Measurements from ENCODE around the gene TDRD9. TPM values are rescaled to one million over a fixed set of nuclear protein-coding genes. Genes with fewer than 3 reads are reported as not detected.

Gene TDRD9
- polyA plus RNA-seq, 1 donor from 2014 or later: 15.9 TPM

- no peak overlapping the region for H3K27ac ChIP-seq (ENCODE audit: low read length)
- H3K9me3 ChIP-seq (ENCODE audit: low read length): no peaks in the 10 kb centered on the region
- TF ChIP-seq REST (IDR thresholded peaks at IDR 0.05; ENCODE audit: borderline replicate concordance) (no peak), EZH2 (IDR thresholded peaks at IDR 0.05; ENCODE audit: borderline replicate concordance, insufficient read depth, low read length, poor library complexity, severe bottlenecking) (no peak), POLR2AphosphoS5 (IDR thresholded peaks at IDR 0.05) (no peak), CTCF (IDR thresholded peaks at IDR 0.05; ENCODE audit: poor library complexity, severe bottlenecking) (no peak), EP300 (conservative IDR thresholded peaks at IDR 0.05; ENCODE audit: poor library complexity, severe bottlenecking) (no peak), MXI1 (conservative IDR thresholded peaks at IDR 0.05; ENCODE audit: poor library complexity, severe bottlenecking) (no peak), TAF1 (IDR thresholded peaks at IDR 0.05; ENCODE audit: low read depth) (no peak), RAD21 (conservative IDR thresholded peaks at IDR 0.05) (no peak), SMC3 (conservative IDR thresholded peaks at IDR 0.05; ENCODE audit: poor library complexity) (no peak)
- H3K9me2 ChIP-seq (ENCODE audit: insufficient read depth, low read length): no peaks in the 10 kb centered on the region
- no peaks in the 10 kb centered on the region for H3F3A ChIP-seq (ENCODE audit: insufficient read depth, low read length, poor library complexity, severe bottlenecking)
- H3K4me2 ChIP-seq (ENCODE audit: low read length): no peak overlapping the region
- H3K36me3 ChIP-seq (ENCODE audit: insufficient read depth, low read length): no peaks in the 10 kb centered on the region
- H3K27me3 ChIP-seq (ENCODE audit: insufficient read depth, low read depth, low read length): no peaks in the 10 kb centered on the region
- no peaks in the 10 kb centered on the region for H3K79me2 ChIP-seq (replicated peaks; ENCODE audit: insufficient read depth, low read length)
- H4K20me1 ChIP-seq (ENCODE audit: insufficient read depth): no peaks in the 10 kb centered on the region
- no peak overlapping the region for H3K4me3 ChIP-seq (ENCODE audit: low read length)
- no peak overlapping the region for H2AFZ ChIP-seq (ENCODE audit: low read depth, low read length)
- H3K9ac ChIP-seq (ENCODE audit: low read length): no peak overlapping the region
These were observed 168.1 kb downstream of the TDRD9 start for GRCh38 chr14:104096318-104096717.

GRCh38 chr14:104096751-104097700, 168.8 kb downstream of the TDRD9 start:
- Histone ChIP-seq H3K4me2 (ENCODE audit: low read length) (no peak overlapping the region), H3K36me3 (ENCODE audit: insufficient read depth, low read length) (no peaks in the 10 kb centered on the region), H3K4me3 (ENCODE audit: low read length) (no peak overlapping the region), H3K79me2 (replicated peaks; ENCODE audit: insufficient read depth, low read length) (no peaks in the 10 kb centered on the region), H3K9me2 (ENCODE audit: insufficient read depth, low read length) (no peaks in the 10 kb centered on the region), H3K27me3 (ENCODE audit: insufficient read depth, low read depth, low read length) (no peaks in the 10 kb centered on the region), H4K20me1 (ENCODE audit: insufficient read depth) (no peaks in the 10 kb centered on the region), H3F3A (ENCODE audit: insufficient read depth, low read length, poor library complexity, severe bottlenecking) (no peaks in the 10 kb centered on the region), H3K27ac (ENCODE audit: low read length) (no peak overlapping the region), H3K9me3 (ENCODE audit: low read length) (no peaks in the 10 kb centered on the region), H3K9ac (ENCODE audit: low read length) (no peak overlapping the region), H2AFZ (ENCODE audit: low read depth, low read length) (no peak overlapping the region)
- TF ChIP-seq SMC3 (conservative IDR thresholded peaks at IDR 0.05; ENCODE audit: poor library complexity) (no peak), TAF1 (IDR thresholded peaks at IDR 0.05; ENCODE audit: low read depth) (no peak), EZH2 (IDR thresholded peaks at IDR 0.05; ENCODE audit: borderline replicate concordance, insufficient read depth, low read length, poor library complexity, severe bottlenecking) (no peak), REST (IDR thresholded peaks at IDR 0.05; ENCODE audit: borderline replicate concordance) (no peak), EP300 (conservative IDR thresholded peaks at IDR 0.05; ENCODE audit: poor library complexity, severe bottlenecking) (no peak), MXI1 (conservative IDR thresholded peaks at IDR 0.05; ENCODE audit: poor library complexity, severe bottlenecking) (no peak), RAD21 (conservative IDR thresholded peaks at IDR 0.05) (no peak)

Measured in neural cell (in vitro differentiated cells).